Measurements from ENCODE around the gene IFT57.

The IFT57 gene

DNA sequence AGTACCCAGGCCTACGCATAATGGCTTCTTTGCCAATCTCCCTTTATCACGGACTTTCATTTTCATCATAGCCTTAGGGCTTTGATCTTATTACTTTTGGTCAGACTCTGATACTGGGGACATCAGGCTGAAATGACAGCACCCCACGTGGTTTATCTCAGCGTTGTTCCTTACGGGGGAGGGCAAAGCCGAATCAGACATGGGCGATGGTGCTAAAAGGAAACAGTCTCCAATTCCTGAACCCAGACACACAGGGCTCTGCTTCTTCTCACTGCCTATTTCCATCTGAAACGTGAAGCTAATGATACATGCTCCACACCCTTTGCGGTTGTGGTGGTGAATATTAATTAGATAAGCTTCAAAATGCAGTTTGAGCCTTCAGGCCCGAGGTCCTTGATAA is 72.0 kb downstream of the IFT57 start:
- no peak overlapping the region for H3K4me2 ChIP-seq (ENCODE audit: insufficient read depth, low read length)
- no peaks in the 10 kb centered on the region for H3K9me3 ChIP-seq (ENCODE audit: insufficient read depth, low read length, severe bottlenecking)
- H3K4me1 ChIP-seq (ENCODE audit: insufficient read depth, low read length): no peaks in the 10 kb centered on the region
- TF ChIP-seq EZH2 (IDR thresholded peaks at IDR 0.05; ENCODE audit: borderline replicate concordance, low read depth, low read length, severe bottlenecking) (no peak), CTCF (IDR thresholded peaks at IDR 0.05; ENCODE audit: borderline replicate concordance, extremely low read depth, low read length, poor library complexity, severe bottlenecking) (no peak)
- H3K36me3 ChIP-seq (ENCODE audit: insufficient read depth, low read length): no peaks in the 10 kb centered on the region
- no peak for ATAC-seq (ENCODE audit: insufficient read depth, low read depth)
- DNase-seq: no peak
- H3K27ac ChIP-seq (ENCODE audit: low read length): no peak overlapping the region
- no peak overlapping the region for H3K4me3 ChIP-seq (ENCODE audit: low read depth in 1 of 2, low read length in 2 of 2)
- H3K27me3 ChIP-seq (ENCODE audit: insufficient read depth, low read length, poor library complexity): no peaks in the 10 kb centered on the region
- H2AFZ ChIP-seq (ENCODE audit: low read depth, low read length): no peak overlapping the region
- no peaks in the 10 kb centered on the region for H4K20me1 ChIP-seq (ENCODE audit: insufficient read depth, low read length)
- no peak overlapping the region for H3K9ac ChIP-seq (ENCODE audit: low read depth, low read length)
- no peaks in the 10 kb centered on the region for H3K79me2 ChIP-seq (ENCODE audit: insufficient read depth, low read length)

DNA sequence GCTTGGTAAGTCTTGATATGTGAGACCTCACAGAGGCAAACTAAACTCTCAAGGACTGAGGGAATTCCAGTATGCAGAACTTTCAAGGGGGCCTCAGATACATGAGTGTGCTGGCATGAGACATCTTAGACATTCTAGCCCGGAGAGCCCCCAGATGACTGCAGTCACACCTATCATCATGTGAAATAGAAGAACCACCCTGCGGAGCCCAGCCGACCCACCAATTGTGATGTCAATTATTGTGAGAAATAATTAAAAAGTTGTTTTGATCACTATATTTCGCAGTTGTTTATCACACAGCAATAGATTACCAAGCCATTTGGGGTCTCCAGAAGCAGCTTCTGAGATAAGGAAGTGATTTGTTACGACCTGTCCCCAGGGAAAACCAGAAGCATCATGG is 76.1 kb downstream of the IFT57 start:
- Histone ChIP-seq H3K9ac (ENCODE audit: low read depth, low read length) (no peak overlapping the region), H3K27ac (ENCODE audit: low read length) (no peak overlapping the region), H4K20me1 (ENCODE audit: insufficient read depth, low read length) (no peaks in the 10 kb centered on the region), H2AFZ (ENCODE audit: low read depth, low read length) (no peak overlapping the region), H3K9me3 (ENCODE audit: insufficient read depth, low read length, severe bottlenecking) (no peaks in the 10 kb centered on the region), H3K4me2 (ENCODE audit: insufficient read depth, low read length) (no peak overlapping the region), H3K4me1 (ENCODE audit: insufficient read depth, low read length) (no peaks in the 10 kb centered on the region), H3K79me2 (ENCODE audit: insufficient read depth, low read length) (no peaks in the 10 kb centered on the region), H3K27me3 (ENCODE audit: insufficient read depth, low read length, poor library complexity) (no peaks in the 10 kb centered on the region), H3K36me3 (ENCODE audit: insufficient read depth, low read length) (no peaks in the 10 kb centered on the region), H3K4me3 (ENCODE audit: low read depth in 1 of 2, low read length in 2 of 2) (no peak overlapping the region)
- DNase-seq (no peak), ATAC-seq (ENCODE audit: insufficient read depth, low read depth) (no peak)
- TF ChIP-seq CTCF (IDR thresholded peaks at IDR 0.05; ENCODE audit: borderline replicate concordance, extremely low read depth, low read length, poor library complexity, severe bottlenecking): no peak
- TF ChIP-seq EZH2 (IDR thresholded peaks at IDR 0.05; ENCODE audit: borderline replicate concordance, low read depth, low read length, severe bottlenecking): no peak

- Histone ChIP-seq H3K36me3 (ENCODE audit: insufficient read depth, low read length) (no peaks in the 10 kb centered on the region), H3K79me2 (ENCODE audit: insufficient read depth, low read length) (no peaks in the 10 kb centered on the region), H3K27me3 (ENCODE audit: insufficient read depth, low read length, poor library complexity) (no peaks in the 10 kb centered on the region), H3K4me3 (ENCODE audit: low read depth in 1 of 2, low read length in 2 of 2) (no peak overlapping the region), H2AFZ (ENCODE audit: low read depth, low read length) (no peak overlapping the region), H3K9me3 (ENCODE audit: insufficient read depth, low read length, severe bottlenecking) (no peaks in the 10 kb centered on the region), H3K4me2 (ENCODE audit: insufficient read depth, low read length) (no peak overlapping the region), H4K20me1 (ENCODE audit: insufficient read depth, low read length) (no peaks in the 10 kb centered on the region), H3K9ac (ENCODE audit: low read depth, low read length) (no peak overlapping the region), H3K4me1 (ENCODE audit: insufficient read depth, low read length) (no peaks in the 10 kb centered on the region), H3K27ac (ENCODE audit: low read length) (no peak overlapping the region)
- ATAC-seq (ENCODE audit: insufficient read depth, low read depth) (no peak), DNase-seq (no peak)
- no peak for TF ChIP-seq CTCF (IDR thresholded peaks at IDR 0.05; ENCODE audit: borderline replicate concordance, extremely low read depth, low read length, poor library complexity, severe bottlenecking)
- no peak for TF ChIP-seq EZH2 (IDR thresholded peaks at IDR 0.05; ENCODE audit: borderline replicate concordance, low read depth, low read length, severe bottlenecking)
Observed at GRCh38 chr3:108145578-108145977, 76.6 kb downstream of the IFT57 start.

GRCh38 chr3:108137460-108137814 is 84.8 kb downstream of the IFT57 start:
- H3K36me3 ChIP-seq (ENCODE audit: insufficient read depth, low read length): no peaks in the 10 kb centered on the region
- H3K4me1 ChIP-seq (ENCODE audit: insufficient read depth, low read length): peaks cover 2% of the 10 kb centered on the region; the same call in 1 of the 2 replicates
- no peak overlapping the region for H2AFZ ChIP-seq (ENCODE audit: low read depth, low read length)
- ATAC-seq (ENCODE audit: insufficient read depth, low read depth) (no peak), DNase-seq (no peak)
- no peaks in the 10 kb centered on the region for H3K27me3 ChIP-seq (ENCODE audit: insufficient read depth, low read length, poor library complexity)
- H4K20me1 ChIP-seq (ENCODE audit: insufficient read depth, low read length): no peaks in the 10 kb centered on the region
- H3K4me3 ChIP-seq (ENCODE audit: low read depth in 1 of 2, low read length in 2 of 2): no peak overlapping the region
- no peak overlapping the region for H3K9ac ChIP-seq (ENCODE audit: low read depth, low read length)
- TF ChIP-seq CTCF (IDR thresholded peaks at IDR 0.05; ENCODE audit: borderline replicate concordance, extremely low read depth, low read length, poor library complexity, severe bottlenecking) (no peak), EZH2 (IDR thresholded peaks at IDR 0.05; ENCODE audit: borderline replicate concordance, low read depth, low read length, severe bottlenecking) (no peak)
- no peak overlapping the region for H3K27ac ChIP-seq (ENCODE audit: low read length)
- H3K4me2 ChIP-seq (ENCODE audit: insufficient read depth, low read length): no peak overlapping the region
- no peaks in the 10 kb centered on the region for H3K79me2 ChIP-seq (ENCODE audit: insufficient read depth, low read length)
- H3K9me3 ChIP-seq (ENCODE audit: insufficient read depth, low read length, severe bottlenecking): no peaks in the 10 kb centered on the region
